Uterus (tissue), 2 donors: Measurements from ENCODE around the gene FAM32A.

Experiments used
- POLR2A ChIP-seq, 2 donors: fragments of 450-650 bp; IDR thresholded peaks; one replicate each; pipeline ENCODE4 v1.6.1; 2016; ENCODE audit warnings: antibody characterized with exemption in 2 of 2, mild to moderate bottlenecking in 1 of 2, moderate library complexity in 1 of 2
- TF ChIP-seq, protein P1 (sequence below), 4 experiments: fragments of 200-600 bp in 2 of 4; fragments of 450-650 bp in 2 of 4; sonication (generic) in 2 of 4; IDR thresholded peaks; one replicate each; pipeline ENCODE4 v1.5.1; 2016 to 2019; ENCODE audit warnings: antibody characterized with exemption in 4 of 4, mild to moderate bottlenecking in 2 of 4, moderate library complexity in 1 of 4

DNA sequence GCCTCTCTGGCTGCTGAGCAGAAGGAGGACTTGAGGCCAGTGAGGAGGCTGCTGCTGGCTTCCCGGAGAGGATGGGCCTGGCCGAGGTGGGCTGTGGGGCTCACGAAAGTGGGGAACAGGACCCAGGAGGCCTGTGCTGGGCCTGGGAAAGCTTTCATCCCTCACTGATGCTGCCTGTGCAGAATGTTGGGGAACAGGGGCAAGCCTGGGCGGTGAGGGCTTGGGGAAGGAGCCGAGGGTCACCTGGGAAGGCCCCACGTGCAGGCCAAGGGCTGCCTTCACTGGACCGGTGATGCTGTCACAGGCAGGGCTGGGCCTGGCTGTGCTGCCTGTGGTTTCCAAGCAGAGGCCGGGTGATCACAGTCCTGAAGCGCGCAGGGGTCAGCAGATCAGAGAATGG is 21.9 kb downstream of the FAM32A start:
- TF ChIP-seq, protein P1, sequence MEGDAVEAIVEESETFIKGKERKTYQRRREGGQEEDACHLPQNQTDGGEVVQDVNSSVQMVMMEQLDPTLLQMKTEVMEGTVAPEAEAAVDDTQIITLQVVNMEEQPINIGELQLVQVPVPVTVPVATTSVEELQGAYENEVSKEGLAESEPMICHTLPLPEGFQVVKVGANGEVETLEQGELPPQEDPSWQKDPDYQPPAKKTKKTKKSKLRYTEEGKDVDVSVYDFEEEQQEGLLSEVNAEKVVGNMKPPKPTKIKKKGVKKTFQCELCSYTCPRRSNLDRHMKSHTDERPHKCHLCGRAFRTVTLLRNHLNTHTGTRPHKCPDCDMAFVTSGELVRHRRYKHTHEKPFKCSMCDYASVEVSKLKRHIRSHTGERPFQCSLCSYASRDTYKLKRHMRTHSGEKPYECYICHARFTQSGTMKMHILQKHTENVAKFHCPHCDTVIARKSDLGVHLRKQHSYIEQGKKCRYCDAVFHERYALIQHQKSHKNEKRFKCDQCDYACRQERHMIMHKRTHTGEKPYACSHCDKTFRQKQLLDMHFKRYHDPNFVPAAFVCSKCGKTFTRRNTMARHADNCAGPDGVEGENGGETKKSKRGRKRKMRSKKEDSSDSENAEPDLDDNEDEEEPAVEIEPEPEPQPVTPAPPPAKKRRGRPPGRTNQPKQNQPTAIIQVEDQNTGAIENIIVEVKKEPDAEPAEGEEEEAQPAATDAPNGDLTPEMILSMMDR (IDR thresholded peaks at IDR 0.05), result no peak
- TF ChIP-seq POLR2A (IDR thresholded peaks at IDR 0.05), result no peak
